Sigmoid colon (tissue), 4 donors: ENCODE results near the gene CROCC.

Experiments
- CTCF ChIP-seq, 4 experiments: fragments of 450-650 bp in 3 of 4; fragments of 200-600 bp in 1 of 4; IDR thresholded peaks; one replicate each; pipeline ENCODE4 v1.5.1; 2016 to 2019; ENCODE audit warnings: antibody characterized with exemption in 4 of 4, mild to moderate bottlenecking in 3 of 4, moderate library complexity in 2 of 4
- EP300 ChIP-seq, 4 donors: sonication (generic); formaldehyde crosslinking; IDR thresholded peaks; one replicate each; pipeline ENCODE4 v1.6.1; 2017; ENCODE audit warnings: antibody characterized with exemption in 4 of 4
- POLR2A ChIP-seq, 2 donors: fragments of 450-650 bp; IDR thresholded peaks; one replicate each; pipeline ENCODE4 v1.6.1; 2016; ENCODE audit warnings: antibody characterized with exemption in 2 of 2, mild to moderate bottlenecking in 2 of 2, moderate library complexity in 2 of 2
- POLR2AphosphoS5 ChIP-seq, 4 donors: sonication (generic); formaldehyde crosslinking; IDR thresholded peaks; one replicate each; pipeline ENCODE4 v1.6.1; 2017; ENCODE audit warnings: antibody characterized with exemption in 4 of 4

DNA sequence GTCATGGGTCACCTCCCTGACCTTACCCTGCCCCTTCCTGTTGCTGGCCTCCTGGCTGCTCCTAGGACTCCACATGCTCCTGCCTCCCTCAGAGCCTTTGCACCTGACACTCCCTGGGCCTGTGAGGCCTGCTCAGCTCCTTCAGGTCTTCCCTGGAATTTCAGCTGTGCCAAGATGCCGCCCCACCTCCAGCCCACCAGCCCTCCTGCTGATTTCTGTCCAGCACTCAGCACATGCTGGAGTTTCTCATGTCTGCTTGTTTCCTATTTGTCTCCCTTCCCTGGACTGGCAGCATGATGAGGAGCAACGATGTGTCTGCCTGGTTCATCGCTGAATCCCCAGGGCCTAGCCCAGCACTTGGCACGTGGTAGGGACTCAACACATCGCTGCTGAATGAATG is 55.6 kb downstream of the CROCC start:
- TF ChIP-seq CTCF (IDR thresholded peaks at IDR 0.05) (no peak), POLR2A (IDR thresholded peaks at IDR 0.05) (no peak), EP300 (IDR thresholded peaks at IDR 0.05) (no peak), POLR2AphosphoS5 (IDR thresholded peaks at IDR 0.05) (no peak)
